Measurements from ENCODE around the gene SLC30A2. TPM values are rescaled to one million over a fixed set of nuclear protein-coding genes. Genes with fewer than 3 reads are reported as not detected.

SLC30A2 gene
- total RNA-seq, 4 donors from 2014 or later: 0.13 to 1.8 (median 0.42) TPM

DNA sequence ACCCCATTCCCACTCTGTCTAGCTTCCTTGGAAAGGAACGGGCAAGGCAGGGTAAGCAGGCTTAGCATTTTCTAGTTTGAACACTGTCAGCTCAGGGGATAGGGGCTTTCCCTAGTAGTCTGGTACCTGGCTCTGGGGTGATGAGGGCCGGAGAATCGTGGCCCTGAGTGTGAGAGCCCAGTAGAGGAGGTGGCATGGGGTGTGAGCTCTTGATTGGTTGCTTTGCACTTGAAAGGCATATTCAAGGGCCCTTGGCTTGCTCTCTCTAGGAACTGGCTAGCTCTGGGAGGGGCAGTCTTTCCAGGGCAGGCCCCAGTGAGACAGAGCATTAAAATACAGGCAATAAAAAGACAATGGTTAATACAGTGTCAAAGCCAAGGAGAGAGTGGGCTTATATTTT lies 35.1 kb downstream of the SLC30A2 start:
- DNase-seq (ENCODE audit: low spot score in 2 of 2): no peak
- intact Hi-C loops (cut with DNase I; ENCODE audit: low total_unique reads): no loop called here
- 70 to 78% methylated on average over 3 of the region's 3 CpGs for WGBS, 2 donors
- no peak overlapping the region for H3K4me3 ChIP-seq (ENCODE audit: low read depth, poor library complexity, severe bottlenecking)
- TF ChIP-seq POLR2A (IDR thresholded peaks at IDR 0.05) (no peak), CTCF (IDR thresholded peaks at IDR 0.05) (no peak)

- DNase-seq (ENCODE audit: low spot score in 2 of 2): no peak
- 51 to 56% methylated on average over 6 of the region's 6 CpGs for WGBS, 2 donors
- TF ChIP-seq POLR2A (IDR thresholded peaks at IDR 0.05) (no peak), CTCF (IDR thresholded peaks at IDR 0.05) (no peak)
- intact Hi-C loops (cut with DNase I; ENCODE audit: low total_unique reads): no loop called here
- no peak overlapping the region for H3K4me3 ChIP-seq (ENCODE audit: low read depth, poor library complexity, severe bottlenecking)
Observed at GRCh38 chr1:26009796-26010447, 36.0 kb downstream of the SLC30A2 start.

- TF ChIP-seq CTCF (IDR thresholded peaks at IDR 0.05) (no peak), POLR2A (IDR thresholded peaks at IDR 0.05) (no peak)
- intact Hi-C loops (cut with DNase I; ENCODE audit: low total_unique reads): no loop called here
- no peak for DNase-seq (ENCODE audit: low spot score in 2 of 2)
- H3K4me3 ChIP-seq (ENCODE audit: low read depth, poor library complexity, severe bottlenecking): no peak overlapping the region
- 90 to 91% methylated on average over 16 of the region's 16 CpGs for WGBS, 2 donors
Observed at GRCh38 chr1:26006710-26007109, 39.2 kb downstream of the SLC30A2 start.

DNA sequence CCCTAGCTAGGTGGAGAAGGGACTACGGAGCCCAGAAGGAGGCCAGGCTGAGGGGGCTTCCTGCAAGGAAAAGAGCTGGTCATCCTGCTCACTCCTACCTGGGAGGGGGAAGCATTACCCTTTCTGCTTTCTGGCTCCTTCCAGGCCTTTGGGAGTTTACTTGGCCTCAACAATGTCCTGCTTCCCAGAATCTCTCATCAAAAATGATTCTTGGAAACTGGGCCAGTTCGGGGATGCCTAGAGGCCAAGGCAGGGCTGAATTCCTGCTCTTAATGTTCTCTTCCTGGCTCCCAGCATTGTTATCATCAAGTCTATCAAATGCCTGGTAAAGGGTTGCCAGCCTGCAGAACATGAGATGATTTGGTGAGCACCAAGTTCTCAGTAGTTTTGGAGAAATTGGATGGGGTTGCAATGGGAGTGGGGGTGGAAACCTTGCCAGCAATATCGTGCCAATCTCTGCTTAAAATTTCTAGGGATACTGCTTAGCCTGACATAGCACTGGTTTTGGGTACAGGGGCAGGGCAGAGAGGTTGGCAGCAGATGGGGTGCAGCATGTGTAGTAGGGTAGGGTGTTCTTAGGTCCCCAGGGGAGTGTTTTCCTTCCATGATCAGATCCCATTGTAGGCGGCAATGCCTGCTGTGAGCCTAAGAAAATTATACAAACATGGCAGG lies 40.3 kb downstream of the SLC30A2 start:
- TF ChIP-seq POLR2A (IDR thresholded peaks at IDR 0.05): no peak
- no peak for TF ChIP-seq CTCF (IDR thresholded peaks at IDR 0.05)
- DNase-seq (ENCODE audit: low spot score in 2 of 2): no peak
- no peak overlapping the region for H3K4me3 ChIP-seq (ENCODE audit: low read depth, poor library complexity, severe bottlenecking)
- WGBS, 2 donors: 30 to 44% methylated on average over 4 of the region's 4 CpGs
- intact Hi-C loops (cut with DNase I; ENCODE audit: low total_unique reads): no loop called here

DNA sequence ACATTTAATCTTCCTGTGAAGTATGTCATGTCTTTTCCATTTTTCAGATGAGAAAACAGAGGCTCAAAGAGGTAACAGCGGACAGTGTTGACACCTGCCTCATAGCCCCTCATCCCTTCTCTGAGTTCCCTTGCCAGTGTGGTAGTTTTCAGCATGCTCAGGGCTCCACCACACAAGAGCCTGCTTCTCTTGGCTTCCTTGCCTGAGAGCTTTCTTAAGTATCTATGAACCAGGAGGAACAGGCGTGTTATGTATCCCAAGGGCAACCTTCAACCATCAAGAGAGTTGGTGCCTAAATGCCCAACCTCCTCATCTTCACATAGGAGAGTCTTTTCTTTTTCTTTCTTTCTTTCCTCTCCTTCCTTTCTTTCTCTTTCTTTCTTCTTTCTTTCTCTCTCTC lies 42.2 kb downstream of the SLC30A2 start:
- no peak for TF ChIP-seq POLR2A (IDR thresholded peaks at IDR 0.05)
- H3K4me3 ChIP-seq (ENCODE audit: low read depth, poor library complexity, severe bottlenecking): no peak overlapping the region
- 62 to 76% methylated on average over 2 of the region's 2 CpGs for WGBS, 2 donors
- no peak for DNase-seq (ENCODE audit: low spot score in 2 of 2)
- intact Hi-C loops (cut with DNase I; ENCODE audit: low total_unique reads): no loop called here

DNA sequence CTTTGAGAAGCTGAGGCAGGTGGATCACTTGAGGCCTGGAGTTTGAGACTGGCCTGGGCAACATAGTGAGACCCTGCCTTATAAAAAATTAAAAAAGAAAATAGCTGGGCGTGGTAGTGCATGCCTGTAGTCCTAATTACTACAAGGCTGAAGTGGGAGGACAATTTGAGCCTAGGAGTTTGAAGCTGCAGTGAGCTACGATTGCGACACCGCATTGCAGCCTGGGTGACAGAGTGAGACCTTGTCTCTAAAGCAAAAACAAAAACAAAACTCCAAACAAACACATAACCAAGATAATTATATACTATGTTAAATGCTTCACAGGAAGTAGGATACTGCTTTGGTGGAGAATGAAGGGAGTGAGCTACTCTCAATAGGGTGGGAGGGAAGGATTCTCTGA lies 42.7 kb downstream of the SLC30A2 start:
- H3K4me3 ChIP-seq (ENCODE audit: low read depth, poor library complexity, severe bottlenecking): no peak overlapping the region
- TF ChIP-seq CTCF (IDR thresholded peaks at IDR 0.05) (no peak), POLR2A (IDR thresholded peaks at IDR 0.05) (no peak)
- 72% methylated on average over 4 of the region's 4 CpGs for WGBS, 2 donors
- intact Hi-C loops (cut with DNase I; ENCODE audit: low total_unique reads): no loop called here
- no peak for DNase-seq (ENCODE audit: low spot score in 2 of 2)
